OCI-LY3 (cell line): ENCODE measurements around the gene IST1.

Experiments used
- EZH2phosphoT487 ChIP-seq: fragments of 200-600 bp; shearing (Covaris generic); IDR thresholded peaks from 2 replicates; pipeline ENCODE4 v1.6.1; 2018; ENCODE audit warnings: antibody characterized with exemption, mixed run types, low read depth
- TF ChIP-seq, protein P1 (sequence below): fragments of 200-600, 300-600 bp; sonication (generic); IDR thresholded peaks from 2 replicates; pipeline ENCODE4 v1.5.1; 2014; ENCODE audit warnings: antibody characterized with exemption, low read length, low read depth

DNA sequence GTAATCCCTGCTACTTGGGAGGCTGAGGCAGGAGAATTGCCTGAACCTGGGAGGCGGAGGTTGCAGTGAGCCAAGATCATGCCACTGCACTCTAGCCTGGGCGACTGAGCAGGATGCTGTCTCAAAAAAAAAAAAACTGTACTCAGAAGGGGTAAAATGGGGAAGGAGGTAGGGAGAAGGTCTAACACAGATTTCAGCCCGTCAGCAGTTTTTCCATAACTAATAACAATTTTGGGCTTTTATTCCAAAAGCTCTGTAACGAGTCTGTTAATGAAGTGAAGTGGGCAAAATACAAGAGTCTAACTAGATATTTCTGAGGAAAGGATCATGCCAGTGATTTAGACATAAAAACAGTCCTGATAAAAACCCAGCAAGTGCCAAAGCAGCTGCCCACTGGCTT is 22.1 kb upstream of the IST1 start:
- TF ChIP-seq, protein P1, sequence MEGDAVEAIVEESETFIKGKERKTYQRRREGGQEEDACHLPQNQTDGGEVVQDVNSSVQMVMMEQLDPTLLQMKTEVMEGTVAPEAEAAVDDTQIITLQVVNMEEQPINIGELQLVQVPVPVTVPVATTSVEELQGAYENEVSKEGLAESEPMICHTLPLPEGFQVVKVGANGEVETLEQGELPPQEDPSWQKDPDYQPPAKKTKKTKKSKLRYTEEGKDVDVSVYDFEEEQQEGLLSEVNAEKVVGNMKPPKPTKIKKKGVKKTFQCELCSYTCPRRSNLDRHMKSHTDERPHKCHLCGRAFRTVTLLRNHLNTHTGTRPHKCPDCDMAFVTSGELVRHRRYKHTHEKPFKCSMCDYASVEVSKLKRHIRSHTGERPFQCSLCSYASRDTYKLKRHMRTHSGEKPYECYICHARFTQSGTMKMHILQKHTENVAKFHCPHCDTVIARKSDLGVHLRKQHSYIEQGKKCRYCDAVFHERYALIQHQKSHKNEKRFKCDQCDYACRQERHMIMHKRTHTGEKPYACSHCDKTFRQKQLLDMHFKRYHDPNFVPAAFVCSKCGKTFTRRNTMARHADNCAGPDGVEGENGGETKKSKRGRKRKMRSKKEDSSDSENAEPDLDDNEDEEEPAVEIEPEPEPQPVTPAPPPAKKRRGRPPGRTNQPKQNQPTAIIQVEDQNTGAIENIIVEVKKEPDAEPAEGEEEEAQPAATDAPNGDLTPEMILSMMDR: no peak
- no peak for TF ChIP-seq EZH2phosphoT487
